ENCODE results near the gene SGCD.
A peak's percentile ranks its signal among the peaks of the same experiment; 100 is the strongest.

The SGCD gene

GRCh38 chr5:156812959-156813358, 486.0 kb downstream of the SGCD start:
- DNase-seq, result no peak

DNA sequence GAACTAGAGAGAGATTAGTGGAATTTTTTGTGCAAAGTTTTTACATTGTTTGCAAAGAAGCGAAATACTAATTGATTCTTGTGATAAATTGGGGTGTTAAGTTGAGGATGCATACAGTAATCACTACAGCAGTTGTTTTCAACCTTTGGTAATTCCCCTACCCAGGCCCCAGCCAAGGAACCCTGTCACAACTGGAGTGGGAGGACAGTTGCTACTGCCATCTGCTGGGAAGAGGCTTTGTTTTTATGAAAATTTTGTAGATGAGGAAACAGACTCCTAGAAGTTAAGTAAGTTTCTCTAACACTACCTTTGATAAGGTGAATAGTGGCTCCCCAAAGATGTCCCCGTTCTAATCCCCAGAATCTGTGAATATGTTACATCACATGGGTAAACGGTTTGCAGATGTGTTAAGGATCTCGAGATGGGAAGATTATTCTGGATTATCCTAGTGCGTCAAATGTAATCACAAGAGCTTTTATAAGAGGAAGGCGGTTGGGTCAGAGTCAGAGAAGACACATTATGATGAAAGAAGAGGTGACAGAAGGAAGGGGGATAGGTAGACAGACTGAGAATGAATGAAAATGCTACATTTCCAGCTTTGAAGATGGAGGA, 489.1 kb downstream of the SGCD start:
- DNase-seq, result peak; percentile 1
